Mucosa of stomach (tissue), 1 donor: ENCODE results near the gene CEMIP2.

Experiments
- H3K27me3 ChIP-seq: one replicate; pipeline ENCODE4 v1.7.0; 2013; ENCODE audit warnings: mild to moderate bottlenecking, low read length; ENCODE audit not compliant: control insufficient read depth, insufficient read depth
- H3K36me3 ChIP-seq: one replicate; pipeline ENCODE4 v1.7.0; 2013; ENCODE audit warnings: low read length; ENCODE audit not compliant: control insufficient read depth, insufficient read depth
- H3K4me1 ChIP-seq: one replicate; pipeline ENCODE4 v1.7.0; 2013; ENCODE audit warnings: mild to moderate bottlenecking, low read length; ENCODE audit not compliant: control insufficient read depth, insufficient read depth
- H3K4me3 ChIP-seq: one replicate; pipeline ENCODE4 v1.7.0; 2013; ENCODE audit warnings: low read length
- H3K9ac ChIP-seq: one replicate; pipeline ENCODE4 v1.7.0; 2013; ENCODE audit warnings: mild to moderate bottlenecking, low read length, moderate library complexity
- H3K9me3 ChIP-seq: one replicate; pipeline ENCODE4 v1.7.0; 2013; ENCODE audit warnings: mild to moderate bottlenecking, low read length, moderate library complexity; ENCODE audit not compliant: control insufficient read depth
- donor health status: Pancreatic carcinoma.

Gene CEMIP2

GRCh38 chr9:71678999-71679398 is 89.3 kb downstream of the CEMIP2 start:
- H3K4me1 ChIP-seq = peaks cover 21% of the 10 kb centered on the region
- H3K36me3 ChIP-seq = no peaks in the 10 kb centered on the region
- no peak overlapping the region for H3K4me3 ChIP-seq
- H3K9ac ChIP-seq = no peak overlapping the region
- H3K9me3 ChIP-seq = no peaks in the 10 kb centered on the region
- H3K27me3 ChIP-seq = no peaks in the 10 kb centered on the region

- Histone ChIP-seq H3K4me1 (peaks cover 21% of the 10 kb centered on the region), H3K9me3 (no peaks in the 10 kb centered on the region), H3K36me3 (no peaks in the 10 kb centered on the region), H3K4me3 (no peak overlapping the region), H3K9ac (no peak overlapping the region), H3K27me3 (no peaks in the 10 kb centered on the region)
Measured at GRCh38 chr9:71677209-71677608, 91.1 kb downstream of the CEMIP2 start.

DNA sequence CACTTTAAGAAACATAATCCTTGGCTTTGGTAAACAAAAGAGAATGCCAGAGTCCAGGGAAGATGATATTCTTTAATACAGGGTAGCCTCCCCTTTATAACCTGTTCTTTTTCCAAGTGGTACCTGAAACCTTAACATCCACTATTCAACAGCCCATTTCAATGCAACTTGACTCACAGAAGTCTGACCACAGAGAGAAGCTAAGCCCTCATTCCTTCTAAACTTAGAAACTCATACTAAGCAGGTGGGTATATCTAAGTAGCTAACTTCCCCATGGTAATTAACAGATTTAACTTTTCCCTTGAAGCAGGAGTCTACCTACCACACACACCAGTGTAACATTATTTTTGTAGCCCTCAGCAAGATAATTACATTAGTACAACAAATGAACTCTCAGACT is 91.9 kb downstream of the CEMIP2 start:
- H3K36me3 ChIP-seq = no peaks in the 10 kb centered on the region
- no peak overlapping the region for H3K4me3 ChIP-seq
- H3K4me1 ChIP-seq = peaks cover 21% of the 10 kb centered on the region
- no peaks in the 10 kb centered on the region for H3K9me3 ChIP-seq
- no peaks in the 10 kb centered on the region for H3K27me3 ChIP-seq
- no peak overlapping the region for H3K9ac ChIP-seq

DNA sequence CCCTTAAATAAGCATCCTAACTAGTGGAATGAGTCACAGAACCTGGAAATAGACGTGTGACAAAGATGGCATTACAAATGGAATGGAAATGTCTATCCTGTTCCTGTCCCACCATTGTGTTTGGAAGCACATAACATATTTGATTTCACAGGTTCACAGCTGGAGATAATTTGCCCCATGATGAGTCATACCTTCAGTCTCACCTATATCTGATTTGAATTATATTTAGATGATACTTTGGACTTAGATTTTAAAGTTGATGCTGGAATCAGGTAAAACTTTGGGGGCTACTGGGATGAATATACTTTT is 92.5 kb downstream of the CEMIP2 start:
- H3K9ac ChIP-seq = no peak overlapping the region
- H3K4me3 ChIP-seq = no peak overlapping the region
- no peaks in the 10 kb centered on the region for H3K27me3 ChIP-seq
- no peaks in the 10 kb centered on the region for H3K9me3 ChIP-seq
- H3K4me1 ChIP-seq = peaks cover 21% of the 10 kb centered on the region
- no peaks in the 10 kb centered on the region for H3K36me3 ChIP-seq

GRCh38 chr9:71675105-71675856 is 93.0 kb downstream of the CEMIP2 start:
- H3K27me3 ChIP-seq = no peaks in the 10 kb centered on the region
- no peaks in the 10 kb centered on the region for H3K9me3 ChIP-seq
- peaks cover 21% of the 10 kb centered on the region for H3K4me1 ChIP-seq
- no peaks in the 10 kb centered on the region for H3K36me3 ChIP-seq
- no peak overlapping the region for H3K4me3 ChIP-seq
- no peak overlapping the region for H3K9ac ChIP-seq

DNA sequence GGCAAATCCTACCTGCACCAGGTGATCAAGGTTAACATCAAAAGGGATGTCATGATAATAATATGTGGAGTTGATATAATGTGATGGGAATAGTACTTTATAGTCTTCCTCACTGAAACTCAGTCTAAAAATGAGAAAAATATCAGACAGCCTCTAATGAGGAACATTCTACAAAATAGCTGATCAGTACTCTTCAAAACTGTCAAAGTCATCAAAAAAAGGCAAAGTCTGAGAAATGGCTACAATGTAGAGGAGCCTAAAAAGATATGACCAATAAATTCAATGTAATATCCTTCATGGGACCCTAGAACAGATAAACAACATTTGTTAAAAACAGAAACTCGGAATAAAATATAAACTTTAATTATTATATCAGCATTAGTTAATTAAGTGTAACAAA is 95.7 kb downstream of the CEMIP2 start:
- Histone ChIP-seq H3K4me3 (no peak overlapping the region), H3K27me3 (no peaks in the 10 kb centered on the region), H3K4me1 (peaks cover 14% of the 10 kb centered on the region), H3K36me3 (no peaks in the 10 kb centered on the region), H3K9me3 (no peaks in the 10 kb centered on the region), H3K9ac (no peak overlapping the region)

DNA sequence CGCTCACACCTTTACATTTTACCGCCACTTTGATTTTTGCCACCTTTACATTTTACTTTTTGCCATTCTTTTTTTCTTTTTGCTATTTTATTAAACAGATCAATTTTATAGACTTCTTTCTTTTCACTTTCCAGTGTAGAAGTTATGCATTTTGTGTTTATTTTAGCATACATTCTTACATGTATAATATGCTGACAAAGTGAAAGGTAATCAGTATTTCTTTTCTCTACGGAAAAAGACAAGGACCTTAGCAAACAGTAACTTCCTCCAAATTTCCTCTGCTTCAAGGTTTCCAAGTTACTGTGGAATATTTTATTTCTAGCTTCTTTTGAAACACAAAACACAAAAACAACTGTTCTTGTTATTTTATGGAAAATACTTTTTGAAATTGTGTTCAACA is 97.0 kb downstream of the CEMIP2 start:
- H3K9ac ChIP-seq = no peak overlapping the region
- peaks cover 13% of the 10 kb centered on the region for H3K4me1 ChIP-seq
- H3K4me3 ChIP-seq = no peak overlapping the region
- H3K36me3 ChIP-seq = no peaks in the 10 kb centered on the region
- no peaks in the 10 kb centered on the region for H3K27me3 ChIP-seq
- no peaks in the 10 kb centered on the region for H3K9me3 ChIP-seq

DNA sequence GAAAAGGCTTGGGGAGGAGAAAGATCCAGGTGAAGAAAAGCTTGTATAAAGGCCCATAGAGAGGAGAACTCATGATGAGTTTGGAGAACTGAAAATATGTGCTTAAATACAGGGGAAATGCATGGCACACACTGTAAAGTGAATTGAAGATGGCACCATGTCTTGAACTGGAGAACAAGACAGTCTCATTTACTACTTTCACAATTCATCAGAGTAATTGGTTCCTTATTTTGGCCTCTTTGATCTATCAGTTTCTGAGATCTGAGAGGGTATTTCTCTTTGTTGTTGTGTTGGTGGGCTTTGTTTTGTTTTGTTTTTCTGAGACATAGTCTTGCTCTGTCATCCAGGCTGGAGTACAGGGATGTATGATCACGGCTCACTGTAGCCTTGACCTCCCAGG is 98.2 kb downstream of the CEMIP2 start:
- Histone ChIP-seq H3K9ac (no peak overlapping the region), H3K4me1 (peaks cover 3% of the 10 kb centered on the region)

GRCh38 chr9:71669284-71669995 is 98.9 kb downstream of the CEMIP2 start:
- H3K4me1 ChIP-seq = no peaks in the 10 kb centered on the region
- H3K4me3 ChIP-seq = no peak overlapping the region
- no peak overlapping the region for H3K9ac ChIP-seq
- H3K9me3 ChIP-seq = no peaks in the 10 kb centered on the region
- H3K27me3 ChIP-seq = no peaks in the 10 kb centered on the region
- H3K36me3 ChIP-seq = no peaks in the 10 kb centered on the region

More for the DNA sequence above, 98.2 kb downstream of the CEMIP2 start:
- Histone ChIP-seq H3K4me3 (no peak overlapping the region), H3K36me3 (no peaks in the 10 kb centered on the region), H3K9me3 (no peaks in the 10 kb centered on the region), H3K27me3 (no peaks in the 10 kb centered on the region)

DNA sequence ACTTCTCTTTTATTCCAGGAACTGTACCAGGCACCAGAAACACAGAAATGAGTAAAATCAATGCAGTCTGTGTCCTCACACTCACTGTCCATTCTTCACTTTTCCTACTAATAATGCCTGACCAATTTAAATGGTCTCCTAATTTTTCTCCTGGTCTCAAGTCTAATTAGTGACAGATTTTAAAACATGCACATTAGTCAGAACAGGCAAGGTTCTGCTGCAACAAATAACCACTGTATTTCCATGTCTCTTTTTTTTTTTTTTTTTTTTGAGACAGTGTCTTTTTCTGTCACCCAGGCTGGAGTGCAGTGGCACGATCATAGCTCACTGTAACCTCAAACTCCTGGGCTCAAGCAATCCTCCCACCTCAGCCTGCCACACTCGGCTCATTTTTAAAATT is 99.6 kb downstream of the CEMIP2 start:
- Histone ChIP-seq H3K9ac (no peak overlapping the region), H3K9me3 (no peaks in the 10 kb centered on the region), H3K4me3 (no peak overlapping the region), H3K4me1 (no peaks in the 10 kb centered on the region), H3K36me3 (no peaks in the 10 kb centered on the region), H3K27me3 (no peaks in the 10 kb centered on the region)

DNA sequence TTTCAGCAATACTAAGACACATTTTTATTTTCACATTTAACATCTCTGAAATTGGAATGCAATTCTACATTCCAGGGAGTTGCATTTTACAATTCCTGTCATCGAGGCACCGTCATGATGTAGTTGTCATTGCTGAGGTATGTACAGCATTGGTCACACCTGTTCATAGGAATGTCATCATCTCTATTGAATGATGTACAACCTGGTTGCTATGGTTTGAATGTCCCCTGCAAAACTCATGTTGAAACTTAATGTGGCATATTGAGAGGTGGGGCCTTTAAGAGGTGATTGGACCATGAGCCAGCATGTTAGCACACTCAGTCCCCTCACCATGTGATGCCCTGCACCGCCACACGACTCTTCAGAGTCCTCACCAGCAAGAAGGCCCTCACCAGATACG is 103.1 kb downstream of the CEMIP2 start:
- no peak overlapping the region for H3K9ac ChIP-seq

DNA sequence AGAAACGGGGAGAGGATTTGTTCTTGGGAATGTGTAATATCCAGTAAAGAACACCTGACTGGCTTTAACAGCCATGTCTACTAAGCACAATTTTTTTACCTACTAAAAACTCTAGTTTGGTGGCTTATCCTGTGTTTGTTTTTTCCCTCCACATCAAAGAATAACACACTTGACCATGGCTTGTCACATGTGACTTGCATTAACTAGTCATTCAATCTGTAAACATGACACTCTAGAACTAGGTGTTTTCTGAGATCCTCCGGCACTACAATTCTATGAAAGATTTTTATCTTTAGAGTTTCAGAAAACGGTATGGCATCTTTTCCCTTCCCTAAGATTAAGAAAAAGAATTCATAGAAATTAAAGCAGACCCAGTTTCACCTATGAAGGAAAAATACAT is 103.7 kb downstream of the CEMIP2 start:
- Histone ChIP-seq H3K4me3 (no peak overlapping the region), H3K9ac (no peak overlapping the region), H3K36me3 (no peaks in the 10 kb centered on the region), H3K27me3 (no peaks in the 10 kb centered on the region), H3K4me1 (no peaks in the 10 kb centered on the region), H3K9me3 (no peaks in the 10 kb centered on the region)

More for the DNA sequence above, 103.1 kb downstream of the CEMIP2 start:
- no peaks in the 10 kb centered on the region for H3K4me1 ChIP-seq
- no peaks in the 10 kb centered on the region for H3K27me3 ChIP-seq
- H3K36me3 ChIP-seq = no peaks in the 10 kb centered on the region
- no peaks in the 10 kb centered on the region for H3K9me3 ChIP-seq
- H3K4me3 ChIP-seq = no peak overlapping the region
